HEK293 (cell line): ENCODE results near the gene MYH15.

Source experiments
- CTCF ChIA-PET: fragments of 350-600 bp; formaldehyde crosslinking; extraction: SDS; loops from one replicate; lab custom pipeline; 2021; ENCODE audit warnings: antibody characterized with exemption; lab: Yijun Ruan, JAX
- POLR2A ChIA-PET: fragments of 300-600 bp; formaldehyde crosslinking; extraction: SDS; loops from one replicate; lab custom pipeline; 2020; ENCODE audit warnings: antibody characterized with exemption, inconsistent platforms; lab: Yijun Ruan, JAX
- H3K27ac ChIP-seq: fragments of 200-500 bp; sonication (Bioruptor generic); 2 replicates; pipeline ENCODE4 v1.5.1; 2014; ENCODE audit warnings: low read depth, low read length, control low read depth, inconsistent platforms; ENCODE audit errors: extremely low read depth
- H3K36me3 ChIP-seq, 2 experiments: fragments of 200-500 bp in 1 of 2; sonication (Bioruptor generic) in 1 of 2; 1 replicate in 1 of 2; 2 replicates in 1 of 2; pipeline ENCODE4 v1.5.1; 2014 to 2017; ENCODE audit warnings: inconsistent platforms in 2 of 2, low read length in 2 of 2; ENCODE audit not compliant: control insufficient read depth in 2 of 2, insufficient read depth in 1 of 2
- H3K4me1 ChIP-seq: fragments of 200-500 bp; sonication (Bioruptor generic); 2 replicates; pipeline ENCODE4 v1.5.1; 2014; ENCODE audit warnings: mild to moderate bottlenecking, low read length, inconsistent platforms; ENCODE audit not compliant: control insufficient read depth, insufficient read depth
- H3K4me3 ChIP-seq: 2 replicates; pipeline ENCODE4 v1.5.1; 2011; ENCODE audit warnings: low read depth, mild to moderate bottlenecking, control low read depth, low read length, moderate library complexity
- H3K9me3 ChIP-seq: fragments of 200-500 bp; sonication (Bioruptor generic); 2 replicates; pipeline ENCODE4 v1.5.1; 2014; ENCODE audit warnings: low read depth, low read length, inconsistent platforms; ENCODE audit not compliant: control insufficient read depth, insufficient read depth
- ATF2 ChIP-seq: fragments of 450-650 bp; formaldehyde crosslinking; IDR thresholded peaks from 2 replicates; pipeline ENCODE4 v1.5.1; 2016; ENCODE audit warnings: missing biosample characterization, missing genetic modification characterization, low read depth
- EGR2 ChIP-seq: fragments of 450-650 bp; formaldehyde crosslinking; IDR thresholded peaks from 2 replicates; pipeline ENCODE4 v1.5.1; 2016; ENCODE audit warnings: low read depth, missing biosample characterization, missing genetic modification characterization
- GLIS1 ChIP-seq: fragments of 450-650 bp; formaldehyde crosslinking; IDR thresholded peaks from 2 replicates; pipeline ENCODE4 v1.5.1; 2016; ENCODE audit warnings: missing biosample characterization, missing genetic modification characterization
- KLF16 ChIP-seq: fragments of 450-650 bp; formaldehyde crosslinking; IDR thresholded peaks from 2 replicates; pipeline ENCODE4 v1.5.1; 2017; ENCODE audit warnings: missing biosample characterization, missing genetic modification characterization
- OVOL3 ChIP-seq: fragments of 450-650 bp; formaldehyde crosslinking; IDR thresholded peaks from 2 replicates; pipeline ENCODE4 v1.5.1; 2016; ENCODE audit warnings: missing biosample characterization, missing genetic modification characterization
- PBX3 ChIP-seq: sonication (generic); formaldehyde crosslinking; IDR thresholded peaks from 2 replicates; pipeline ENCODE4 v1.8.1; 2022; ENCODE audit warnings: mild to moderate bottlenecking, moderate library complexity, missing genetic modification reagents
- SCRT1 ChIP-seq: fragments of 450-650 bp; formaldehyde crosslinking; IDR thresholded peaks from 2 replicates; pipeline ENCODE4 v1.5.1; 2016; ENCODE audit warnings: missing biosample characterization, missing genetic modification characterization, borderline replicate concordance
- TSHZ1 ChIP-seq: fragments of 450-650 bp; formaldehyde crosslinking; IDR thresholded peaks from 2 replicates; pipeline ENCODE4 v1.5.1; 2016; ENCODE audit warnings: missing biosample characterization, missing genetic modification characterization, borderline replicate concordance
- ZBTB44 ChIP-seq: fragments of 450-650 bp; IDR thresholded peaks from 2 replicates; pipeline ENCODE4 v1.5.1; 2018; ENCODE audit warnings: missing biosample characterization, mild to moderate bottlenecking, missing genetic modification characterization
- ZIC2 ChIP-seq: fragments of 450-650 bp; formaldehyde crosslinking; IDR thresholded peaks from 2 replicates; pipeline ENCODE4 v1.5.1; 2016; ENCODE audit warnings: missing biosample characterization, missing genetic modification characterization
- ZNF132 ChIP-seq: fragments of 450-650 bp; formaldehyde crosslinking; IDR thresholded peaks from 2 replicates; pipeline ENCODE4 v1.5.1; 2017; ENCODE audit warnings: missing biosample characterization, missing genetic modification characterization, borderline replicate concordance
- ZNF138 ChIP-seq: fragments of 450-650 bp; formaldehyde crosslinking; IDR thresholded peaks from 2 replicates; pipeline ENCODE4 v1.5.1; 2016; ENCODE audit warnings: missing biosample characterization, missing genetic modification characterization, borderline replicate concordance
- ZNF174 ChIP-seq: fragments of 450-650 bp; formaldehyde crosslinking; IDR thresholded peaks from 2 replicates; pipeline ENCODE4 v1.5.0; 2017; ENCODE audit warnings: missing biosample characterization, mild to moderate bottlenecking, missing genetic modification characterization
- ZNF184 ChIP-seq: fragments of 450-650 bp; IDR thresholded peaks from 2 replicates; pipeline ENCODE4 v1.5.1; 2018; ENCODE audit warnings: missing biosample characterization, mild to moderate bottlenecking, missing genetic modification characterization
- ZNF266 ChIP-seq: fragments of 450-650 bp; formaldehyde crosslinking; IDR thresholded peaks from 2 replicates; pipeline ENCODE4 v1.5.1; 2016; ENCODE audit warnings: missing biosample characterization, missing genetic modification characterization, low read depth
- ZNF324 ChIP-seq: fragments of 450-650 bp; formaldehyde crosslinking; IDR thresholded peaks from 2 replicates; pipeline ENCODE4 v1.5.1; 2016; ENCODE audit warnings: missing biosample characterization, missing genetic modification characterization
- ZNF354C ChIP-seq: fragments of 450-650 bp; formaldehyde crosslinking; IDR thresholded peaks from 2 replicates; pipeline ENCODE4 v1.5.1; 2016; ENCODE audit warnings: missing biosample characterization, missing genetic modification characterization, low read depth, borderline replicate concordance
- ZNF529 ChIP-seq: fragments of 450-650 bp; formaldehyde crosslinking; IDR thresholded peaks from 2 replicates; pipeline ENCODE4 v1.5.1; 2017; ENCODE audit warnings: missing genetic modification characterization, missing biosample characterization; ENCODE audit not compliant: insufficient replicate concordance
- ZNF555 ChIP-seq: fragments of 450-650 bp; formaldehyde crosslinking; conservative IDR thresholded peaks from 2 replicates; pipeline ENCODE4 v1.5.1; 2017; ENCODE audit warnings: missing biosample characterization, mild to moderate bottlenecking, missing genetic modification characterization, inconsistent platforms
- ZNF580 ChIP-seq: fragments of 450-650 bp; formaldehyde crosslinking; IDR thresholded peaks from 2 replicates; pipeline ENCODE4 v1.5.1; 2016; ENCODE audit warnings: missing biosample characterization, missing genetic modification characterization
- ZNF610 ChIP-seq: fragments of 450-650 bp; formaldehyde crosslinking; IDR thresholded peaks from 2 replicates; pipeline ENCODE4 v1.5.1; 2016; ENCODE audit warnings: missing biosample characterization, missing genetic modification characterization, borderline replicate concordance
- ZNF621 ChIP-seq: fragments of 450-650 bp; formaldehyde crosslinking; IDR thresholded peaks from 2 replicates; pipeline ENCODE4 v1.5.1; 2017; ENCODE audit warnings: missing biosample characterization, missing genetic modification characterization
- ZNF792 ChIP-seq: fragments of 450-650 bp; formaldehyde crosslinking; IDR thresholded peaks from 2 replicates; pipeline ENCODE4 v1.5.1; 2016; ENCODE audit warnings: missing biosample characterization, missing genetic modification characterization
- ZSCAN4 ChIP-seq: fragments of 450-650 bp; formaldehyde crosslinking; IDR thresholded peaks from 2 replicates; pipeline ENCODE4 v1.5.1; 2017; ENCODE audit warnings: missing biosample characterization, missing genetic modification characterization

The MYH15 gene

GRCh38 chr3:108510496-108510895, at the start of gene MYH15:
TSS of gene MYH15 (minus strand) at chr3:108510596. CDS start at chr3:108510530, 66 bp downstream.
- no peak within 1 kb of the TSS for H3K27ac ChIP-seq
- H3K9me3 ChIP-seq, result no peaks in the 10 kb centered on the region
- ChIA-PET POLR2A (no interaction called here), CTCF (interaction anchor here (1.3 kb wide), 1 partner anchor 21 kb away, joined by 3 read pairs; no protein-coding TSS in a partner anchor)
- no peaks in the 10 kb centered on the region for H3K4me1 ChIP-seq
- no peak within 1 kb of the TSS for H3K4me3 ChIP-seq
- H3K36me3 ChIP-seq, result no peaks in the 10 kb centered on the region
- TF ChIP-seq PBX3 (CRISPR knock-in tag) (no peak), GLIS1 (tag by site-specific recombination) (no peak), ZNF610 (no peak), SCRT1 (no peak)

GRCh38 chr3:108555966-108556581, 45.7 kb upstream of the MYH15 start:
- no peaks in the 10 kb centered on the region for H3K9me3 ChIP-seq
- peaks cover 20 to 72% of the 10 kb centered on the region in 2 experiments for H3K36me3 ChIP-seq
- H3K4me3 ChIP-seq, result no peak overlapping the region
- no peak for TF ChIP-seq OVOL3 (tag by site-specific recombination)
- TF ChIP-seq ZNF184 (tag by site-specific recombination), result no peak
- no peak for TF ChIP-seq ZNF174 (tag by site-specific recombination)
- TF ChIP-seq ZNF324 (tag by site-specific recombination), result no peak
- no peak for TF ChIP-seq ZNF132 (tag by site-specific recombination)
- no peak for TF ChIP-seq ZNF792
- TF ChIP-seq TSHZ1 (tag by site-specific recombination), result no peak
- no peak for TF ChIP-seq ZNF266 (tag by site-specific recombination)
- no peak for TF ChIP-seq ZNF580 (tag by site-specific recombination)
- TF ChIP-seq ZNF555, result no peak
- TF ChIP-seq EGR2 (tag by site-specific recombination), result no peak
- no peak for TF ChIP-seq ZNF138 (tag by site-specific recombination)
- no peak for TF ChIP-seq ZIC2 (tag by site-specific recombination)
- TF ChIP-seq KLF16 (tag by site-specific recombination), result no peak
- no peak for TF ChIP-seq ZBTB44 (tag by site-specific recombination)
- TF ChIP-seq ZSCAN4, result no peak
- no peak for TF ChIP-seq ZNF621 (tag by site-specific recombination)
- TF ChIP-seq ZNF529, result no peak
- TF ChIP-seq ATF2, result no peak
- TF ChIP-seq ZNF354C (tag by site-specific recombination), result no peak
- H3K4me1 ChIP-seq, result no peaks in the 10 kb centered on the region
- no peak overlapping the region for H3K27ac ChIP-seq
- ChIA-PET POLR2A (no interaction called here), CTCF (no interaction called here)
